Measurements from ENCODE around the gene SFTPA2. TPM values are rescaled to one million over a fixed set of nuclear protein-coding genes. Genes with fewer than 3 reads are reported as not detected.
"Not testable (repeated sequence)": the region's sequence is repeated elsewhere in the genome, so short reads cannot be mapped to it uniquely, and the experiment has no call there.

SFTPA2 gene
- total RNA-seq, 1 donor from 2014 or later = not detected

- DNase-seq (ENCODE audit: low read depth in 2 of 2) = peak in 1 of 2 donors; percentile 11
These were observed 481 bp downstream of the SFTPA2 start for GRCh38 chr10:79559726-79560125.

DNA sequence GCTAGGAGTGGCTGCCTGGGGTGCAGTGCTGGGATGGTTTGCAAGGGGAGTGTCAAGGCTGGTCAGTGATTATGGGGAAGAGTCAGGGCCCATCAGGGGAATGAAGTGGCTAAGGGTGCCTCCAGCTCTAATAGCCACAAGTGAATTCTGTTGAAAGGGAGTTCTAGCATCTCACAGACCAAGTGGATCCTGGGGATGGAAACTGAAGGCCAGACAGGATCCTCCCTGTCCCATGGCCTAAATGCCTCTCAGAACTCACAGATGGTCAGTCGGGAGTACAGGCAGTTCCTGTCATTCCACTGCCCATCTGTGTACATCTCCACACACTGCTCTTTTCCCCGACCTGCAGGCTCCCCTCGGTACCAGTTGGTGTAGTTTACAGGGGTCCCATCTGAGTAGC, 3.2 kb downstream of the SFTPA2 start:
- DNase-seq (ENCODE audit: low read depth in 2 of 2) = not testable (repeated sequence)

- DNase-seq (ENCODE audit: low read depth in 2 of 2) = no peak
These were observed 4.6 kb downstream of the SFTPA2 start for GRCh38 chr10:79555354-79556309.

- DNase-seq (ENCODE audit: low read depth in 2 of 2) = no peak
These were observed 8.1 kb downstream of the SFTPA2 start for GRCh38 chr10:79552143-79552542.

- no peak for DNase-seq (ENCODE audit: low read depth in 2 of 2)
These were observed 12.2 kb downstream of the SFTPA2 start for GRCh38 chr10:79547973-79548372.

DNA sequence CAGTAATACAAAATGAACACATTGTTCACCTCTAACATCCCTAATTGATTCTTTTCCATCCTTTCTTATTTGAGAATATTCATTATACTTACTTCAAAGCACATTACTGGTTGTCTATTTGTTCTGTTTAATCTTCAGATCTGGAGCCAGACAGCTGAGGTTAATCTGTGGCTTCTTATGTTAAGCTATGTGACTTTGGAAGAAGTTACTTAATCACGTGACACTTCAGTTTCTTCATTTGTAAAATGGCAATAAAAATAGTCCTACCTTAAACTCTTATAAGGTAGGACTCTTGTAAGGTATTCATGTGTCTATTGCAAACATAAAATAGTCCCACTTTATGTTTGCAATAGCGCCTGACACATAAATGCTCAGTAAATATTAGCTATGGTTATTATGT, 13.1 kb downstream of the SFTPA2 start:
- not testable (repeated sequence) for DNase-seq (ENCODE audit: low read depth in 2 of 2)

DNA sequence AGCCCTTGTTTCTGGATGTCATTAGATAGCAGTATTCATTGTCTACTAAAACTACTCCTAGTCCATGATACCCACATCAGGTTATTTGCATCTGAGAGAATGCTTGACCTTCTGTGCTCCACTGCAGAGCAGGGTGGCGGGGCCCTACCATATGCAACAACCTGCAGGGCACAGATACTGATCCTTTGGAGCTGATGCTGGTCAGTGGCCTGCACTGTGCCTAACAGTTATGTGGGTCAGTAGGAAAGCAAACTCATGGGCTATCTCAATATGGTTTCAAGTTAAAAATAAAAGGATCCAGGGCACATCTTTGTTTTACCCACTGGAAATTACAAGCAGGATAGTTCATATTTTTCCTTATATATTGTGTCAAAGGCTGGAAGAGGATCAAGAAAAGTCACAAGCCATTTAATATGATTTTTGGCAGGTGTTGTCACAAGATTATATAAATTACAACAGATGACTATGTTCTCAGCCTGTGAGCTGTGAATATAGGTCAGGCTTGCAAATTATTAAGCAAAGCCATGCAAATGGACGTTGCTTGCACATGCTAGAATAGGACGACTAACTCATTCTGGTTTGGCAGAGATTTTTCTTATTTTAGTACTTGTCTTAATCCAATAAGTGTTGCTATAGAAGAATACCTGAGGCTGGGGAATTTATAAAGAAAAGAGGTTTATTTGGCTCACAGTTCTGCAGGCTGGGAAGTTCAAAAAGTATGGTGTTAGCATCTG, 15.1 kb downstream of the SFTPA2 start:
- not testable (repeated sequence) for DNase-seq (ENCODE audit: low read depth in 2 of 2)

- DNase-seq (ENCODE audit: low read depth in 2 of 2) = not testable (repeated sequence)
These were observed 15.8 kb downstream of the SFTPA2 start for GRCh38 chr10:79544408-79544807.

DNA sequence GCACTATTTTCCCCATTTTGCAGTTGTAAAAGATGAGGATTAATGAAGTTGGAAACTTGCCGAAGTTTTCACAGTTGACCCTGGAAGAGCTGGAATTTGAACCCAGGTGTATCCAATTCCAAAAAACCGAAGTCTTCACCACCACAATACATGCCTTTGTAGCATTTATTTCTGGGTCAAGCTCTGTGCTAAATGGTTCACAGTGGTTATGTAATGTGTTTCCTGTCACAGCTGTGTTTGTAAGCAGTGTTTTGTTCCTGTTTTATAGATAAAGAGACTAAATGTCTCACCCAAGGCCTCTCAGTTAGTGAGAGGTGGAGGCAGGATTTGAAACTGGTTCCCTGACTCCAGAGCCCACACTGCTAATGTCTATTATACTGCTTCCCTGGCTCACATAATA, 17.6 kb downstream of the SFTPA2 start:
- no peak for DNase-seq (ENCODE audit: low read depth in 2 of 2)

- DNase-seq (ENCODE audit: low read depth in 2 of 2) = not testable (repeated sequence)
These were observed 19.3 kb downstream of the SFTPA2 start for GRCh38 chr10:79540930-79541329.

DNA sequence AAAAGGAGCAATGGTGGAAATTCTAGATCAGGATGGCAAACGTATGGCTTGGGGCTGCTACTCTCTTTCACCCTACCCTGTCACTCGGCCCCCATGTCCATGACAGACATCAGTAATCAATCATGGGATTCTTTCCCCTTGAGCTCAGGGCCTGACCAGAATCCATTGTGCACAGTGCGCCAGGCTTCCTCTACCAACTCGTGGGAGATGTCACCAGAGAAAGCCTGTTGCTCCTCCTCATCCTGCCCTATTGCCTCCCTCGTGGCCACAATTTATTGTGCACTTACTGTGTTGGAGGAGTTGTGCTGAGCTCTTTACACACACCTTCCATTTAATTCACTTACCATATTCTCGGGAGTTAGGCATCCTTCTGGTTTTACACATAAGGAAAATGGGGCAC, 21.9 kb downstream of the SFTPA2 start:
- DNase-seq (ENCODE audit: low read depth in 2 of 2) = not testable (repeated sequence)

DNA sequence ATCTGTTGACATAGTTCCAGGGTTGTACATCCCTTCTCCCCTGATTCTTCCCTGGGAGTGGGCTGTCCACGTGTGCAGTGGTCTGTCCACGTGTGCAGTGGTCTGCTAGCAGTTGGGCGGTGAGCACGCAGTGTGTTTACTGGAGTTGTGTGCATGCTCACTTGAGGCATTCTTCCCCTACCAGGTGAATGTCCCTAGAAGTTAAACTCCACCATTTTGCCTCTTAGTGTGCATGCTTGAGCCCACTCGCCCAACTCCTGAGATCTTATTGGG, 26.4 kb downstream of the SFTPA2 start:
- DNase-seq (ENCODE audit: low read depth in 2 of 2) = not testable (repeated sequence)

GRCh38 chr10:79533142-79533902, 26.9 kb downstream of the SFTPA2 start:
- DNase-seq (ENCODE audit: low read depth in 2 of 2) = not testable (repeated sequence)

- DNase-seq (ENCODE audit: low read depth in 2 of 2) = not testable (repeated sequence)
These were observed 31.9 kb downstream of the SFTPA2 start for GRCh38 chr10:79528261-79528660.

GRCh38 chr10:79525049-79525710, 35.0 kb downstream of the SFTPA2 start:
- DNase-seq (ENCODE audit: low read depth in 2 of 2) = not testable (repeated sequence)

GRCh38 chr10:79523157-79523853, 36.9 kb downstream of the SFTPA2 start:
- DNase-seq (ENCODE audit: low read depth in 2 of 2) = not testable (repeated sequence)

DNA sequence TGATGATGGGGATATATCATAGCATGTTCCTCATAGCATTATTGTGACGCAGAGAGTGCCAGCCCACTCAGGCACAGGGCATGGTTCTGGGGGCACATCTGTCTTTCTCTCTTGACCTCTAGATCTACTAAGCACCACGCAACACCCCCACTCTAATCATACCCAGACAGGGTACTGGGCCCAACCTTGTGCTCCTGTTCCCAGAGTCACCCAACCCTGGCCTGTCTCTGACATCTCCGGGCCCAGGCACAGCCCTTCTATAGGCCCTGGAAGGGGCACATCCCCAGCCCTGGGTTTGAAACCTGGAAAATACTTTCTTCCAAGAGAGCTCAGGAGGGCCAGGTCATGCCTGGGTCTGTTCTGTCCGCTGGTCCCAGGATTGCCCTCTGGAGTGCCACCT, 37.7 kb downstream of the SFTPA2 start:
- DNase-seq (ENCODE audit: low read depth in 2 of 2) = not testable (repeated sequence)

DNA sequence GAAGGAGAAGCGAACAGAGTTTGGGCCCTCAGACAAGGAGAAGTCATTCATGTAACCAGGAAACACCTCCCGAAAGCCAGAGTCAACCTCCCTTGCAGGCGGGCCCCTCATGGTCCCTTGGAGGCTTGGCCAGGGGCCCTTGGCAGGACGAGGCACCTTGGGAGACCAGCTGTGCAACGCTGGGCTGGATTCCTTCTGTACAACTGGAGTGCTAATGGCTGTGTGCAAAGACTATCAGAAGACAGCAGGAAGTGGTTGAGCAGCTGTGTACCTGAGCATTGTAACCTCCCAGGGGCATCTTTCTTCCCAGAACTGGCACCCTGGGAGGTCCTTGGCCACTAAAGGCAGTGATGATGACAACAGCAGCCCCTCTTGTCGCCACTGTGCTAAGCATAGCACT, 38.5 kb downstream of the SFTPA2 start:
- DNase-seq (ENCODE audit: low read depth in 2 of 2) = not testable (repeated sequence)

DNA sequence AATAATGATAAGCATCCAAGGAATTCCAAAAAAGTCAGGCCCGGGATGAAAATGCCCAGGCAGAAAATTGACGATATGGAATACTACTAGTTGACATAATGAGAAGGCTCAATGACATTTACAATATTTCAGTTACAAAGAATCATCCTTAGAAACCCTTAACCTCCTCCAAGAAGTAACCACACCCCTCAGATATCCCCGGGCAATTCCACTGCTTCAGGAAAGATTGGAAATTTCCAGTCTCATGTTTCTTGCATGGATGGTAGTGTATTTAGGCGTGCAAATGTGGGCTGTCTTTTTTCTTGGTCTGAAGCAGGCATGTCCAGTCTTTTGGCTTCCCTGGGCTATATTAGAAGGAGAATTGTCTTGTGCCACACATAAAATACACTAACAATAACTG, 42.6 kb downstream of the SFTPA2 start:
- DNase-seq (ENCODE audit: low read depth in 2 of 2) = not testable (repeated sequence)

GRCh38 chr10:79516532-79517205, 43.5 kb downstream of the SFTPA2 start:
- not testable (repeated sequence) for DNase-seq (ENCODE audit: low read depth in 2 of 2)
